BLaER1 treated with 17β-estradiol and CSF1 and Interleukin-3, amounts not matched to agents 10 nM and 100 nM (cell line): ENCODE data around the gene SUSD6.
A peak's percentile ranks its signal among the peaks of the same experiment; 100 is the strongest.

Experiments used
- H3K27ac ChIP-seq, 11 experiments: shearing (Covaris generic); formaldehyde crosslinking; 2 replicates each; pipeline ENCODE4 v1.8.1; 2022
- H3K27me3 ChIP-seq, 11 experiments: shearing (Covaris generic); formaldehyde crosslinking; 2 replicates each; pipeline ENCODE4 v1.8.1; 2022
- H3K36me3 ChIP-seq, 11 experiments: shearing (Covaris generic); formaldehyde crosslinking; 2 replicates each; pipeline ENCODE4 v1.8.1; 2022
- H3K4me1 ChIP-seq, 10 experiments: shearing (Covaris generic); formaldehyde crosslinking; 2 replicates each; pipeline ENCODE4 v1.8.1; 2022
- H3K4me2 ChIP-seq, 11 experiments: shearing (Covaris generic); formaldehyde crosslinking; 2 replicates each; pipeline ENCODE4 v1.8.1; 2022
- H3K4me3 ChIP-seq, 10 experiments: shearing (Covaris generic); formaldehyde crosslinking; 2 replicates each; pipeline ENCODE4 v1.8.1; 2022
- H3K9ac ChIP-seq, 11 experiments: shearing (Covaris generic); formaldehyde crosslinking; 2 replicates each; pipeline ENCODE4 v1.8.1; 2022
- H3K9me3 ChIP-seq, 11 experiments: shearing (Covaris generic); formaldehyde crosslinking; replicated peaks in 1 of 11; 2 replicates each; pipeline ENCODE4 v1.8.1; 2022
- H4K20me1 ChIP-seq, 11 experiments: shearing (Covaris generic); formaldehyde crosslinking; 2 replicates each; pipeline ENCODE4 v1.8.1; 2022
- Cebpa-rat ChIP-seq, 11 experiments: shearing (Covaris generic); IDR thresholded peaks; 2 replicates each; pipeline ENCODE4 v1.8.1; 2022

Gene SUSD6

DNA sequence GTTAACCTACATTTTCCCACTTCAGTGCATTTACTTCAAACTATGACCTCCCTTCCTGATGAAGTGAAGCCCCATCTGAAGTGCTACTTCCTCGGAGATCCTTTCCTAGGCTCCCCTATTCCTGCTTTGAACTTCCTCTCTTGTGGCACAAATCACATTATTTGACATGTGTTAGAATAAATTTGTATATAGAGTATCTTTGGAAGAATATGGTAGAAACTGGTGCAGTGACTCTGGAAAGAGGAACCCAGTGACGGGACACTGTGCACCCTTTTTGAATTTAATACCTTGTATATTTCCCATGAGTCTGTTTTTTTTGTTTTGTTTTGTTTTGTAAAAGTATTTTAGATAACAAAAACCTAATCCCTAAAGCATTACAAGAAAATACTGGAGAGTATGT is 89.2 kb downstream of the SUSD6 start:
- Histone ChIP-seq H3K36me3 (peaks cover 15 to 29% (median 18%) of the 10 kb centered on the region in 11 experiments; a peak in 20 of 22 replicates), H3K27ac (peak overlapping the region in 9 of 11 experiments; percentile 78 to 92 (median 86); a peak in 16 of 22 replicates), H3K4me2 (peak overlapping the region; percentile 90 to 99 (median 94)), H3K4me3 (no peak overlapping the region), H4K20me1 (peaks cover 0 to 95% (median 0%) of the 10 kb centered on the region in 11 experiments; a peak in 9 of 22 replicates), H3K9me3 (no peaks in the 10 kb centered on the region), H3K4me1 (peaks cover 91 to 100% (median 97%) of the 10 kb centered on the region in 10 experiments), H3K27me3 (no peaks in the 10 kb centered on the region), H3K9ac (peak overlapping the region in 2 of 11 experiments; percentile 74 to 77; a peak in 3 of 22 replicates)
- no peak for TF ChIP-seq Cebpa-rat (IDR thresholded peaks at IDR 0.05)

DNA sequence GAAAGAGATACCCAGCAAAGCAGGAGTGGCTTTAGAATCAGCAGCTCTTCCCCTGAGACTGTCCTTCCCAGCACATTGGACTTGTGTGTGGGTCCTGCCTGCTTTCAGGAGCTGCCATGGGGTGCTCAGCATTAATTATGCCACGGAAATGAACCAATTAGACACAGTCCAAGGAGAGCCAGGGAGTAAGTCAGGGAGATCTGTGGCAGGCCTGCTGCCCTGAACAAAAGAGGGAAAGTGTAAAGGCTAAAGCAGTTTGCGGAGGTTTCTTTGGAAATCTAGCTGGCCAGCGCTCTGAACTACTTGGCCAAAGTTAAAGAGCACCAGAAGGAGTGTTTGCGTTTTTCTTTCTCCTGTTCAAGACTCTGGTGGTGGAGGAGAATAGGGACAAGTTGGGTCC is 89.9 kb downstream of the SUSD6 start:
- Histone ChIP-seq H3K27me3 (no peaks in the 10 kb centered on the region), H3K4me1 (peaks cover 91 to 100% (median 97%) of the 10 kb centered on the region in 10 experiments), H3K36me3 (peaks cover 18 to 33% (median 22%) of the 10 kb centered on the region in 11 experiments; a peak in 20 of 22 replicates), H3K27ac (peak overlapping the region; percentile 5 to 92 (median 85); a peak in 21 of 22 replicates), H3K4me2 (peak overlapping the region; percentile 90 to 99 (median 94)), H3K9ac (peak overlapping the region; percentile 30 to 78 (median 68); a peak in 20 of 22 replicates), H4K20me1 (peaks cover 0 to 94% (median 0%) of the 10 kb centered on the region in 11 experiments; a peak in 9 of 22 replicates), H3K9me3 (no peaks in the 10 kb centered on the region), H3K4me3 (peak overlapping the region in 3 of 10 experiments; percentile 6 to 48 (median 45); a peak in 4 of 20 replicates)
- no peak for TF ChIP-seq Cebpa-rat (IDR thresholded peaks at IDR 0.05)

GRCh38 chr14:69701857-69702256 is 90.5 kb downstream of the SUSD6 start:
- peak overlapping the region in 5 of 10 experiments; percentile 45 to 59 (median 48); a peak in 10 of 20 replicates for H3K4me3 ChIP-seq
- peak overlapping the region; percentile 30 to 78 (median 68); a peak in 20 of 22 replicates for H3K9ac ChIP-seq

DNA sequence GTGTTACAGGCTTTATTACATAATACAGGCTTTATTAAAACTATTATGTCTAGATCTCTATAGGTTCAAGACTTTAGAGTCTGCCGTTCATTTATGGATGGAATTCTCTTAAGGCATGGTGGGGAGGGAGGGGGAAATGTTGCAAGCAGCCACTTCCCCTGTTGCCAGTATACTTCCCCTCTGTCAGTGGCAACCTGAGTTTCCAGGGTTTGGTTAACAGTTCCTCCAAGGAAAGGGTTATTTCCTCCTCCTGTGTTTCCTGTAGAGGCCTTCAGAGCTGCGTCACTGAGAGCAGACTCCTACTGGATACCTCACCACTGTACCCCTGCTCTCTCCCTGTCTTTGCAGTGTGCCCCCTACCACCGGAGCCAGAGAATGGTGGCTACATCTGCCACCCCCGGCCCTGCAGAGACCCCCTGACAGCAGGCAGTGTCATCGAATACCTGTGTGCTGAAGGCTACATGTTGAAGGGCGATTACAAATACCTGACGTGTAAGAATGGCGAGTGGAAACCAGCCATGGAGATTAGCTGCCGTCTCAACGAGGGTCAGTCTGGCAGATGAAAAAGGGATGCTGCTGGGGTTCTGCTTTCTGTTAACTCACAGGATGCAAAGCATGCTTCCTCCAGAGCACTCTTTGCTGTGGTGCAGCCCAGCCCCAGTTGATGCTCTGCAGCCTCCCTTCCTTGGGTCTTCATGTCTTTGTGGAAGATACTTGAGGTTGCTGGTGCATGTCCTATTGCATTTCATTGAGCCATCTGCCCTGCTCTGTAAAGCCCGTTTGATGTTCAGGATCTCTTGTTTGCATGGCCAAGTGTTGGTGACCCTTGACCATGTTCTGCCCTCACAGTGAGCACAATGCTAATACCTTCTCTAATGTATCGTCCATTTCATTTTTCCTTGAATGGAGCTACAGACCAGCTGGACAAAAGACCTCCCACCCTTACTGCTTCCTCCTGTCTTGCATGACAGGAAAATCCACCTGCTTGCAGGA is 91.9 kb downstream of the SUSD6 start:
- Histone ChIP-seq H3K4me1 (peaks cover 88 to 99% (median 97%) of the 10 kb centered on the region in 10 experiments), H3K27ac (peak overlapping the region in 10 of 11 experiments; percentile 73 to 92 (median 86); a peak in 21 of 22 replicates), H3K4me2 (peak overlapping the region; percentile 90 to 99 (median 94)), H3K27me3 (no peaks in the 10 kb centered on the region), H3K9ac (peak overlapping the region in 10 of 11 experiments; percentile 44 to 78 (median 71); a peak in 19 of 22 replicates), H3K9me3 (no peaks in the 10 kb centered on the region), H3K4me3 (peak overlapping the region in 7 of 10 experiments; percentile 42 to 59 (median 47); a peak in 13 of 20 replicates), H3K36me3 (peaks cover 26 to 48% (median 39%) of the 10 kb centered on the region in 11 experiments), H4K20me1 (peaks cover 0 to 83% (median 0%) of the 10 kb centered on the region in 11 experiments; a peak in 6 of 22 replicates)
- peak in 10 of 11 experiments; percentile 23 to 87 (median 76); a peak in 16 of 22 replicates for TF ChIP-seq Cebpa-rat (IDR thresholded peaks at IDR 0.05)

More at GRCh38 chr14:69701857-69702256, 90.5 kb downstream of the SUSD6 start:
- Histone ChIP-seq H3K4me1 (peaks cover 89 to 100% (median 96%) of the 10 kb centered on the region in 10 experiments), H4K20me1 (peaks cover 0 to 91% (median 0%) of the 10 kb centered on the region in 11 experiments; a peak in 6 of 22 replicates), H3K36me3 (peaks cover 18 to 38% (median 27%) of the 10 kb centered on the region in 11 experiments; a peak in 20 of 22 replicates), H3K27me3 (no peaks in the 10 kb centered on the region), H3K9me3 (no peaks in the 10 kb centered on the region), H3K27ac (peak overlapping the region; percentile 11 to 92 (median 85); a peak in 21 of 22 replicates), H3K4me2 (peak overlapping the region; percentile 90 to 99 (median 94))
- no peak for TF ChIP-seq Cebpa-rat (IDR thresholded peaks at IDR 0.05)

- TF ChIP-seq Cebpa-rat (IDR thresholded peaks at IDR 0.05), result no peak
Measured at GRCh38 chr14:69704319-69704718, 92.9 kb downstream of the SUSD6 start.

DNA sequence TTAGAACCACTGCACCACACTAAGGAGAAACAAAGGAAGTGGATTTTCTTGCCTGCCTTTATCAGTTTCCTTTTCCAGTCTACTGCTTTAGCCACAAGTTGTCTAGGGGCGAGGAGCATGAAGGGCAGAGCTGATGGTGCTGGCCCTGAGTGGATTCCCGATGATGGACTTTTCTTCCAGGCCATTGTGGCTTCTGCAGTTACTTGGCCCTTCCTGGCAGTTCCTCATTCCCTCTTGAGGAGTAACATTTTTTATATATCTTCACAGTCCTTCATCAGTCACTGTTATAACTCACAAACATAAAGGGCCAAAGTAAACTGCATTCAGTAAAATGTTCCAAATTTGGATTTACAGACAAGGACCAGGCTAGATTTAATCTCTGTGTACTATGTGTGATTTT is 94.3 kb downstream of the SUSD6 start:
- peaks cover 78 to 99% (median 97%) of the 10 kb centered on the region in 10 experiments for H3K4me1 ChIP-seq
- peak overlapping the region in 6 of 11 experiments; percentile 21 to 92 (median 86); a peak in 8 of 22 replicates for H3K27ac ChIP-seq
- peak overlapping the region in 5 of 11 experiments; percentile 24 to 60 (median 31); a peak in 5 of 22 replicates for H3K9ac ChIP-seq
- H3K36me3 ChIP-seq, result peaks cover 46 to 65% (median 58%) of the 10 kb centered on the region in 11 experiments
- peaks cover 0 to 60% (median 0%) of the 10 kb centered on the region in 11 experiments; a peak in 6 of 22 replicates for H4K20me1 ChIP-seq
- H3K9me3 ChIP-seq, result no peaks in the 10 kb centered on the region
- H3K27me3 ChIP-seq, result no peaks in the 10 kb centered on the region
- TF ChIP-seq Cebpa-rat (IDR thresholded peaks at IDR 0.05), result no peak
- no peak overlapping the region for H3K4me3 ChIP-seq
- H3K4me2 ChIP-seq, result peak overlapping the region; percentile 90 to 99 (median 94)

More at GRCh38 chr14:69704319-69704718, 92.9 kb downstream of the SUSD6 start:
- no peaks in the 10 kb centered on the region for H3K9me3 ChIP-seq
- H3K27ac ChIP-seq, result peak overlapping the region in 8 of 11 experiments; percentile 13 to 92 (median 86); a peak in 16 of 22 replicates
- H3K4me2 ChIP-seq, result peak overlapping the region; percentile 90 to 99 (median 94)
- H3K4me1 ChIP-seq, result peaks cover 86 to 99% (median 97%) of the 10 kb centered on the region in 10 experiments
- peaks cover 36 to 52% (median 47%) of the 10 kb centered on the region in 11 experiments for H3K36me3 ChIP-seq
- no peaks in the 10 kb centered on the region for H3K27me3 ChIP-seq
- H3K9ac ChIP-seq, result no peak overlapping the region
- peaks cover 0 to 73% (median 0%) of the 10 kb centered on the region in 11 experiments; a peak in 6 of 22 replicates for H4K20me1 ChIP-seq
- H3K4me3 ChIP-seq, result no peak overlapping the region; a peak in 2 of 20 replicates

DNA sequence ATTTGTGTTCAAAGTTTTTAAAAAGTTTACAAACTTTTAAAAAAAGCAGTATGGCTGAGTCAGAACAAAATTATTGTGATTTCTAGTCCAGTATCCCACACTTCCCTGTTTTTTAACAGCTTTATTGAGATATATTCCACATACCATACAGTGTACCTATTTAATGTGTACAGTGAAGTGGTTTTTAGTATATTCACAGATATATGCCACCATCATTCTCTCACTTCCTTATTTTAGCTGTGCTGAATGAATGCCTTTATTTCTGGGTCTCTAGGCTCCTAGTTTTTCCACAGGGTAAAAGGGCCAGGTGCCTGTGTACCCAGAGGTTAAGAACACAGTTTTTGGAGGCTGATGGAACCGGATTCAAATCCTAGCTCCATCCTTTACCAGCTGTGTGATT is 96.7 kb downstream of the SUSD6 start:
- Histone ChIP-seq H4K20me1 (peaks cover 0 to 37% (median 0%) of the 10 kb centered on the region in 11 experiments; a peak in 6 of 22 replicates), H3K27ac (no peak overlapping the region; a peak in 1 of 22 replicates), H3K4me2 (peak overlapping the region in 9 of 11 experiments; percentile 11 to 92 (median 53); a peak in 17 of 22 replicates), H3K36me3 (peaks cover 64 to 85% (median 80%) of the 10 kb centered on the region in 11 experiments), H3K27me3 (no peaks in the 10 kb centered on the region), H3K9ac (no peak overlapping the region), H3K4me3 (no peak overlapping the region), H3K9me3 (no peaks in the 10 kb centered on the region), H3K4me1 (peaks cover 78 to 99% (median 97%) of the 10 kb centered on the region in 10 experiments)
- TF ChIP-seq Cebpa-rat (IDR thresholded peaks at IDR 0.05), result no peak
